DOHH2 (cell line): ENCODE results near the gene DALRD3.

Experiments used
- CTCF ChIP-seq: fragments of 200-600 bp; sonication (generic); IDR thresholded peaks from one replicate; pipeline ENCODE4 v1.5.1; 2014; ENCODE audit warnings: antibody characterized with exemption, mild to moderate bottlenecking, low read depth, low read length; ENCODE audit not compliant: poor library complexity, severe bottlenecking
- EZH2phosphoT487 ChIP-seq: fragments of 200-600 bp; sonication (generic); IDR thresholded peaks from 2 replicates; pipeline ENCODE4 v1.6.1; 2017; ENCODE audit warnings: borderline replicate concordance, mild to moderate bottlenecking, antibody characterized with exemption, low read length, moderate library complexity, mixed read lengths

GRCh38 chr3:49013113-49013737 lies 5.2 kb downstream of the DALRD3 start:
- TF ChIP-seq CTCF (no peak), EZH2phosphoT487 (no peak)
